Type B pancreatic cell (in vitro differentiated cells): ENCODE measurements around the gene SCARF2. TPM values are rescaled to one million over a fixed set of nuclear protein-coding genes. Genes with fewer than 3 reads are reported as not detected.

Experiments
- DNase-seq: peaks from one replicate; pipeline ENCODE4 v3.0.0; 2021; ENCODE audit warnings: mixed read lengths; ENCODE audit not compliant: unreplicated experiment; ENCODE audit errors: extremely low spot score
- H3K27ac Mint-ChIP-seq: 2 replicates; pipeline ENCODE4 v1.8.0; 2021; ENCODE audit warnings: mild to moderate bottlenecking, mixed read lengths
- H3K27me3 Mint-ChIP-seq: 2 replicates; pipeline ENCODE4 v1.8.0; 2021; ENCODE audit warnings: mixed read lengths
- H3K36me3 Mint-ChIP-seq: 2 replicates; pipeline ENCODE4 v1.8.0; 2021; ENCODE audit warnings: mixed read lengths
- H3K4me1 Mint-ChIP-seq: one replicate; pipeline ENCODE4 v1.8.0; 2021; ENCODE audit warnings: mixed read lengths; ENCODE audit not compliant: unreplicated experiment
- H3K4me3 Mint-ChIP-seq: 2 replicates; pipeline ENCODE4 v1.8.0; 2021; ENCODE audit warnings: mild to moderate bottlenecking, mixed read lengths
- H3K9me3 Mint-ChIP-seq: 2 replicates; pipeline ENCODE4 v1.8.0; 2021; ENCODE audit warnings: mixed read lengths
- CTCF ChIP-seq: fragments of 200-600 bp; sonication (generic); conservative IDR thresholded peaks from 2 replicates; pipeline ENCODE4 v1.5.0; 2021; ENCODE audit warnings: antibody characterized with exemption, mild to moderate bottlenecking
- total RNA-seq: library from RNA; stranded (reverse); gene quantifications from 2 replicates; pipeline ENCODE4 v1.2.1, GENCODE V29; 2021; ENCODE audit warnings: low replicate concordance

Gene SCARF2
- total RNA-seq, 1 donor from 2014 or later: 21.7 TPM

- H3K9me3 Mint-ChIP-seq: no peaks in the 10 kb centered on the region
- no peak overlapping the region for H3K4me3 Mint-ChIP-seq
- H3K4me1 Mint-ChIP-seq: peaks cover 33% of the 10 kb centered on the region
- no peak for DNase-seq
- no peaks in the 10 kb centered on the region for H3K27me3 Mint-ChIP-seq
- no peak for TF ChIP-seq CTCF
- H3K36me3 Mint-ChIP-seq: peaks cover 7% of the 10 kb centered on the region
- no peak overlapping the region for H3K27ac Mint-ChIP-seq
These were observed 39.2 kb downstream of the SCARF2 start for GRCh38 chr22:20398420-20398819.

GRCh38 chr22:20397498-20397897 is 40.1 kb downstream of the SCARF2 start:
- no peaks in the 10 kb centered on the region for H3K9me3 Mint-ChIP-seq
- peaks cover 33% of the 10 kb centered on the region for H3K4me1 Mint-ChIP-seq
- no peak for TF ChIP-seq CTCF
- DNase-seq: no peak
- H3K36me3 Mint-ChIP-seq: peaks cover 4% of the 10 kb centered on the region
- H3K27me3 Mint-ChIP-seq: no peaks in the 10 kb centered on the region
- H3K27ac Mint-ChIP-seq: no peak overlapping the region
- H3K4me3 Mint-ChIP-seq: peak overlapping the region; percentile 18

- peaks cover 33% of the 10 kb centered on the region for H3K4me1 Mint-ChIP-seq
- peak overlapping the region; percentile 94 for H3K4me3 Mint-ChIP-seq
- no peak for TF ChIP-seq CTCF
- H3K27ac Mint-ChIP-seq: no peak overlapping the region
- peaks cover 4% of the 10 kb centered on the region for H3K36me3 Mint-ChIP-seq
- H3K27me3 Mint-ChIP-seq: no peaks in the 10 kb centered on the region
- DNase-seq: no peak
- no peaks in the 10 kb centered on the region for H3K9me3 Mint-ChIP-seq
These were observed 41.0 kb downstream of the SCARF2 start for GRCh38 chr22:20396639-20397038.

GRCh38 chr22:20395907-20396287 is 41.7 kb downstream of the SCARF2 start:
- Mint-ChIP-seq H3K36me3 (peaks cover 4% of the 10 kb centered on the region), H3K4me3 (peak overlapping the region; percentile 94), H3K27ac (no peak overlapping the region), H3K4me1 (peaks cover 33% of the 10 kb centered on the region), H3K9me3 (no peaks in the 10 kb centered on the region), H3K27me3 (no peaks in the 10 kb centered on the region)
- no peak for DNase-seq
- no peak for TF ChIP-seq CTCF

GRCh38 chr22:20395181-20395906 is 42.3 kb downstream of the SCARF2 start:
- H3K27me3 Mint-ChIP-seq: no peaks in the 10 kb centered on the region
- peaks cover 33% of the 10 kb centered on the region for H3K4me1 Mint-ChIP-seq
- H3K27ac Mint-ChIP-seq: peak overlapping the region; percentile 79
- DNase-seq: no peak
- no peaks in the 10 kb centered on the region for H3K9me3 Mint-ChIP-seq
- H3K4me3 Mint-ChIP-seq: peak overlapping the region; percentile 94
- peaks cover 4% of the 10 kb centered on the region for H3K36me3 Mint-ChIP-seq
- no peak for TF ChIP-seq CTCF
